ENCODE data around the gene HOXC10.

DNA sequence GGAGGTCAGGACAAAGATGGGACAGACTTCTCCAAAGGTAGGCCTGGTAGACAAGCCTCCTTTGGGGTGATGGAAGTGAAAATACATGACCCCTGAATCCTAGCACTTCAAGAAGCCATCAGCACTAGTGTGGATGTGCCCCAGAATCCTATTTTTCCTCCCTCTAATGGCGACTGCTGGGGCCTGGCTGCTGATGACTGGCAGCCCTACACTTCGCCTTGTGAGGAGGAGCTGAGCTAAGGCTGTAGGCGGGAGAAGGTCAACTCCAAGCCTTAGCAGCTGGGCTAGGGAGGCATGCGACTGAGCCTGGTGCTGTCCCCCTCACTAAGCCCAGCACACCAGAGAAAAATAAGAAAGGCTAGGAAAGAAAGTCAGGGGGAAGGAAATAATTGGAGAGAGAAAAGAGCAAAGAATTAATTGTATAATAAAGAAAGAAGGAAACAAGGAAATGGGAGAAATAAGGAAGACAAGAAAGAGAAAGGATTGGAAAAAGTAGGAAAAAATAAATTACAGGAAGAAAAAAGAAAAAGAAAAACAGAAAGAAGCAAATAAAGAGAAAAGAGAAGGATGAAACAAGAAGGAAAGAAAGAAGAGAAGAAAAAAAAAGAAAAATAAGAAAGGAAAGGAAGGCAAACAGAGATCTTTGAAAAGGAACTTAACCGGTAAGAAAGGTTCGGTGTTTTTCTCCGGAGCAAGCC is 4.7 kb upstream of the HOXC10 start:
- TF ChIP-seq, protein P1, sequence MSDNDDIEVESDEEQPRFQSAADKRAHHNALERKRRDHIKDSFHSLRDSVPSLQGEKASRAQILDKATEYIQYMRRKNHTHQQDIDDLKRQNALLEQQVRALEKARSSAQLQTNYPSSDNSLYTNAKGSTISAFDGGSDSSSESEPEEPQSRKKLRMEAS (IDR thresholded peaks at IDR 0.05; ENCODE audit: insufficient read depth, insufficient read length): no peak
- TF ChIP-seq JUN (IDR thresholded peaks at IDR 0.05; ENCODE audit: borderline replicate concordance, insufficient read depth, insufficient read length, low read depth) (no peak), CTCF (IDR thresholded peaks at IDR 0.05; ENCODE audit: extremely low read depth in 1 of 2, insufficient read depth in 1 of 2, low read depth in 1 of 2, low read length in 2 of 2) (no peak), POLR2AphosphoS5 (IDR thresholded peaks at IDR 0.05; ENCODE audit: insufficient read depth, low read depth, low read length) (no peak), POLR2A (IDR thresholded peaks at IDR 0.05; ENCODE audit: low read depth, low read length) (no peak), MYC (IDR thresholded peaks at IDR 0.05; ENCODE audit: low read depth, low read length) (no peak)

Measured in endothelial cell of umbilical vein (primary cell).